G401 (cell line): ENCODE results near the gene RASSF3. TPM values are rescaled to one million over a fixed set of nuclear protein-coding genes. Genes with fewer than 3 reads are reported as not detected.
"Not testable (repeated sequence)": the region's sequence is repeated elsewhere in the genome, so short reads cannot be mapped to it uniquely, and the experiment has no call there.

Experiments
- DNase-seq: peaks from one replicate; pipeline ENCODE4 v3.0.0-alpha.2; 2015; ENCODE audit warnings: low spot score
- in situ Hi-C: cut with HindIII; loops from 2 replicates; pipeline ENCODE4 v1.10.0; 2016; ENCODE audit warnings: low sequenced_read_pairs, mixed read lengths
- total RNA-seq: library from RNA; depleted of rRNA; stranded (reverse); fragments of >200 nt; shearing (Covaris generic); gene quantifications from 2 replicates; pipeline ENCODE4 v1.2.3, GENCODE V29; 2014

Gene RASSF3
- total RNA-seq, 1 experiment from 2014 or later, result 43.4 TPM

- peak; percentile 29 for DNase-seq
- in situ Hi-C loops, result loop anchor here (25.0 kb wide), 1 partner anchor 145 kb away; no protein-coding TSS in a partner anchor
Measured at GRCh38 chr12:64682572-64683277, 72.4 kb downstream of the RASSF3 start.

GRCh38 chr12:64683816-64684543 lies 73.7 kb downstream of the RASSF3 start:
- DNase-seq, result no peak
- in situ Hi-C loops, result loop anchor here (25.0 kb wide), 1 partner anchor 147 kb away; no protein-coding TSS in a partner anchor

GRCh38 chr12:64685050-64685449 lies 74.8 kb downstream of the RASSF3 start:
- in situ Hi-C loops, result loop anchor here (25.0 kb wide), 1 partner anchor 148 kb away; no protein-coding TSS in a partner anchor
- DNase-seq, result no peak

- in situ Hi-C loops, result loop anchor here (25.0 kb wide), 1 partner anchor 148 kb away; no protein-coding TSS in a partner anchor
- DNase-seq, result no peak
Measured at GRCh38 chr12:64685605-64686004, 75.3 kb downstream of the RASSF3 start.

- DNase-seq, result no peak
- in situ Hi-C loops, result loop anchor here (25.0 kb wide), 1 partner anchor 151 kb away; no protein-coding TSS in a partner anchor
Measured at GRCh38 chr12:64687816-64688215, 77.5 kb downstream of the RASSF3 start.

- in situ Hi-C loops, result loop anchor here (25.0 kb wide), 1 partner anchor 151 kb away; no protein-coding TSS in a partner anchor
- DNase-seq, result no peak
Measured at GRCh38 chr12:64688219-64688618, 77.9 kb downstream of the RASSF3 start.

GRCh38 chr12:64688715-64689114 lies 78.4 kb downstream of the RASSF3 start:
- DNase-seq, result no peak

GRCh38 chr12:64690236-64690635 lies 79.9 kb downstream of the RASSF3 start:
- not testable (repeated sequence) for DNase-seq
- in situ Hi-C loops, result loop anchor here (25.0 kb wide), 1 partner anchor 153 kb away; no protein-coding TSS in a partner anchor

More at GRCh38 chr12:64688715-64689114, 78.4 kb downstream of the RASSF3 start:
- in situ Hi-C loops, result loop anchor here (25.0 kb wide), 1 partner anchor 151 kb away; no protein-coding TSS in a partner anchor

- no peak for DNase-seq
- in situ Hi-C loops, result loop anchor here (25.0 kb wide), 1 partner anchor 154 kb away; no protein-coding TSS in a partner anchor
Measured at GRCh38 chr12:64691227-64691794, 81.0 kb downstream of the RASSF3 start.

GRCh38 chr12:64691795-64692583 lies 81.7 kb downstream of the RASSF3 start:
- DNase-seq, result no peak
- in situ Hi-C loops, result loop anchor here (25.0 kb wide), 1 partner anchor 155 kb away; no protein-coding TSS in a partner anchor

GRCh38 chr12:64694130-64695040 lies 84.1 kb downstream of the RASSF3 start:
- in situ Hi-C loops, result loop anchor here (25.0 kb wide), 1 partner anchor 157 kb away; no protein-coding TSS in a partner anchor
- no peak for DNase-seq

GRCh38 chr12:64695550-64695949 lies 85.3 kb downstream of the RASSF3 start:
- in situ Hi-C loops, result loop anchor here (25.0 kb wide), 1 partner anchor 158 kb away; no protein-coding TSS in a partner anchor
- no peak for DNase-seq

GRCh38 chr12:64696080-64696741 lies 85.9 kb downstream of the RASSF3 start:
- in situ Hi-C loops, result loop anchor here (25.0 kb wide), 1 partner anchor 159 kb away; no protein-coding TSS in a partner anchor
- DNase-seq, result peak; percentile 14

GRCh38 chr12:64699504-64700115 lies 89.3 kb downstream of the RASSF3 start:
- no peak for DNase-seq
- in situ Hi-C loops, result loop anchor here (25.0 kb wide), 1 partner anchor 162 kb away; no protein-coding TSS in a partner anchor

- DNase-seq, result no peak
- in situ Hi-C loops, result no loop called here
Measured at GRCh38 chr12:64700532-64700931, 90.2 kb downstream of the RASSF3 start.

GRCh38 chr12:64701283-64701682 lies 91.0 kb downstream of the RASSF3 start:
- DNase-seq, result no peak
- in situ Hi-C loops, result no loop called here

GRCh38 chr12:64706306-64706705 lies 96.0 kb downstream of the RASSF3 start:
- DNase-seq, result no peak
- in situ Hi-C loops, result no loop called here
